GM19099 (cell line): ENCODE measurements around the gene PTPN14.

Experiments
- POLR2A ChIP-seq: IDR thresholded peaks from 3 replicates; pipeline ENCODE4 v1.6.1; 2011; ENCODE audit warnings: low read depth; ENCODE audit not compliant: insufficient read length; ENCODE audit errors: extremely low read depth

PTPN14 gene

GRCh38 chr1:214506972-214507431 is 44.4 kb downstream of the PTPN14 start:
- TF ChIP-seq POLR2A: no peak

- TF ChIP-seq POLR2A: no peak
Measured at GRCh38 chr1:214505134-214505533, 46.3 kb downstream of the PTPN14 start.

DNA sequence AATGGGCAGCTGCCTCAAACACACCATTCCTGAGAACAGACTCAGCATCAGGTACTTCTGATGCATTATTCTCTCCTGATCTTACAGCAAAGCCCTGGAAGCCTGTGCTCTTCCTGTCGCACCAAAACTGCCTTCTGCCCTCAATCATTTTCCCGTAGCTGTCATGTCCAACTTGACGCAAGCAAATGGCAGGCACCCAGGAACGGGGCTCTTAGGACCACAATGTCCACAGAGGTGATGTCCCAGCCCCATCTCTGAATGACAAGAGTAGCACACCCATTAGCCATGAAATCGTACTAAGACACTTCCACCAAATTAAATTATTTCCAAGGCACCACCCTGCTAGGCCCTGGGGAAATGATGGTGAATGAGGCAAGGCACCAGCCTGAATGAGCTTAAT is 47.1 kb downstream of the PTPN14 start:
- no peak for TF ChIP-seq POLR2A

DNA sequence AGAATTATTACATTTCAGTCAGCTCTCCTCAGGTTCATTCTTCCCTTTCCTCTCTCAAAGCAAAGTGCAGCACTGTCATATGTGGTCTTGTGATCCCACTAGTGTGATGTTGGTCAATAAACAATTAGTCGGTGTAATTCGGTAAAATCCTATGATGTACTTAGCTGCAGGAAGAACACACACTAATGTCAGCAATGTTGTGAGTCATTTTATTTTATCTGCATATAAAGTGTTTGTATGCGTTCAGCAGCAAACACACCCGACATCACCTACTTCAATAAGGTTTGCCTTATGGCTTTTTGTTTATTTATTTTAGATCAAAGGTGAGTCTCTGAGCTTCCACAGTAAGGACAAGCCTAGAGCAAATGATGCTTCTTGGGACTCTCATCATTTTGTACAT is 47.8 kb downstream of the PTPN14 start:
- TF ChIP-seq POLR2A: no peak

DNA sequence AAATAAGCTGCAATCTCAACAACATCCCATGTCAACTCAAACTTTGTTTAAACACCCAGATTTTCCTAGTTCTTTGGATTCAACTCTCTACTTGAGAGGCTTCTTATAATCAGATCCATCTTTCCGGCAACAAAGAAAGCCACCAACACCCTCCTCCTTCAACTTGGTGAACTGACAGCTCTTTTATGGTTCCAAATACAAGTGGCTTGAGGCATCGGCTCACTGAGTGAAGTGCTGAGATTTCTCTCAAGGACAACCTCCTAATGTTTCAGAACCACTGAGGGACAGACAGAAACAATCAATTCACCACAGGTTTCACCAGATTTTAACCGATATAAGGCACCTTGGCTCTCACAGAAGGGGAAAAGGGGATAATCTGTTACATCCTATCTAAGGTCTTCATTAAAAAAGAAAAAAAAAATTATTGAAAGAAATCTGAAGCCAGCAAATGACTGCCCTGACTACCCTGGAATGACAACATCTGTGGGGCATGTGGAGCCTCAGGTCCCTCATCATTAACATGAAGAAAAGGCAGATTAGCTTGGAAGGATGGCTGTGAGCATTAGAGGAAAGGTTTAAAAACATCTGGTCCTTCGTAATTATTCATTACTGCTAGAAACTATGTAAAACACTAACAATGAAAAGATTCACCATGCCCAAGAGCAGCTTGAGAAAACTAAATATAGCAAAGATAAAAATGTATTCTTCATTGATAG is 50.9 kb downstream of the PTPN14 start:
- TF ChIP-seq POLR2A: no peak

DNA sequence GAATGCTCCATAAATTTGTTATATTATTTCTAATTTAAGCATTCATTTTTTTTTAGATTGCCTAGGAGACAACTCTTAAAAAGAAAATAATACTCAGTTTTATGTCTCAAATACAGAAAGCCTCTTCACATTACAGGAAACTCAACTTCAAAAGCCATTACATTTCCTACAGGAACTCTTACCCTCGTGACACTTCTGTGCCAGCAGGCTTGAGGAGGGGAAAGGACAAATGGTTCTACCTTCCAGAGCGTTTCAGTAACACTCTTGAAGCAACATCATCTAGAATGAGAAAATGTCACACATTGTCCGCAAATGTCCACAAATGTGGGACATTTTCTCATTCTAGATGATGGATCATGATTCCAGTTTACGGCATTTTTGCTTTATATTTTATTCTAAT is 51.7 kb downstream of the PTPN14 start:
- no peak for TF ChIP-seq POLR2A

DNA sequence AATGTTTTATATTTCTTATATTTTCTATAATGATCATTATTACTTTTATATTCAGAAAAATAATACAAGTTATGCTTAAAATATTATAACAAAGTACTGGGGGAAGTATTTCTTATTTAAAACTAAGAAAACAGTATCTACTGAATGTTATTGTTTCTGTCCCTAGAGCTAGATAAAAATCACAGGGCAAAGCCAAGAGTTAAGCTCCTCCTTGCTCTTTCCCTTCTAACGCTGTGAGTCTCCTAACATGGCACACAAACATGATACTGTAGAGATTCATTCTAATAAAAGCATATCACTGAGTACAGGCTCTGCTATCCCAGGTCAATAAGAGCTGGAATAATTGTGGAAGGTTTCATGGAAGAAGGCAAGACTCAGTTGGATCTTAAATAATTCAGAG is 53.4 kb downstream of the PTPN14 start:
- TF ChIP-seq POLR2A: no peak

DNA sequence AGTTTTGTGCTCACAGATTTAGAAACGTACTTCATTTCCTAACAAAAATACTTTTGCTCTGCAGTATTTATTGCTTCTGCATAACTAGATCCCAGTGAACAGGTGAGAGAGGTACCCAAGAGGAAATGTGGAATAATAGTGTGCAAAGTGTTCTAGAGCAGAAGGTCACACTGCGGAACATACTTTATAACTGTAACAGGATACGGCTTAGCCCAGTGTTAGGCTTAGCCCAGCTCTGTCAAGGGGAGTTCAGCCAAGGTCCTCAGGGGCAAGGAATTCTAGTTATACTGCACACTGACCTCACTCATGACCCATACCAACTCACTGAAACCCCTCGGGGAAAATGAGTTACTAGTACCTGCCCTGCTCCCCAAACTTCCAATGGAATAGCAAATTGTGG is 55.3 kb downstream of the PTPN14 start:
- TF ChIP-seq POLR2A: no peak

DNA sequence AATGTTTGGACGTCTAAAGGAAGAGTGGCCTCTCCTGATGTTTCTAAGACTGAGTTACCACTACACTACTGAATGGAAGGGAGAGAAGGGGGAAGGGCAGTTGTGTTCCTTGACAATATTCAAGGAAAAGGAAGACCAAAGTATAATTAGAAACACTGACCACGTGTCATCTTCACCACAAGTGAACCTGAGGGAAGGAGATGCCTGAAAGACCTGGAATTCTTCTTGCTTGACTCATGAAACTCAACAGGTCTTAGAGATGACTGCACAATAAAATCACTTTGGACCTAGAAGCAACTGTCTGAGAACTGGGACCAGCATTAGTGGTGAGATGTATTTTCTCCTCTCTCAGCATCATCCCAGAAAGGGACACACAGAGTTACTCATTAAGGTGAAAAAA is 56.7 kb downstream of the PTPN14 start:
- no peak for TF ChIP-seq POLR2A

DNA sequence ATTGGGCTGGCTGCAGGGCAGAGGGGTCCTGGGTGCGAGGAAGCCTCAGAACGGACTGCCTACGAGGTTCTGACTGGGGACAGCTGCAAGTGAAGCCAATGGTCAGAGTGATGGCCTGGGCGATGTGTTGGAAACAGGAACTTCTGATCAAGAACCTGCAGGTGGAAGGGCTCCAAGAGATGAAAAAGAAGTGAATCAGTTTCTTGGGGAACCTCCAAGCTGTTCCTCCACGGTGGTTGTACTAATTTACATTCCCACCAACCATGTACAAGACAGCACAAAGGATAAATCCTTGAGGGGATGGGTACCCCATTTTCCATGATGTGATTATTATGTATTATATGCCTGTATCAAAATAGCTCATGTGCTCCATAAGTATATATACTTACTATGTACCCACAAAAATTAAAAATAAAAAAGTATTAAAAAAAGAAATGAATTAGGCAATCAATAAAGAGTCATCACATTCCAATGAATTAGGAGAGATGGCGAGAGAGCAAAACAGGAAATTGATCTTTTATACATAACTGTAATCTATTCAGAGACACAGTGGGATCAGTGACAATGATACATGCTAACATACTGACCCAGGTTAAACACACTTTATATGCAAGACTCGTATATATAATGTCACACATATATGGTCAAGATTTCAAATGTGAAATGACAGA is 58.1 kb downstream of the PTPN14 start:
- no peak for TF ChIP-seq POLR2A

DNA sequence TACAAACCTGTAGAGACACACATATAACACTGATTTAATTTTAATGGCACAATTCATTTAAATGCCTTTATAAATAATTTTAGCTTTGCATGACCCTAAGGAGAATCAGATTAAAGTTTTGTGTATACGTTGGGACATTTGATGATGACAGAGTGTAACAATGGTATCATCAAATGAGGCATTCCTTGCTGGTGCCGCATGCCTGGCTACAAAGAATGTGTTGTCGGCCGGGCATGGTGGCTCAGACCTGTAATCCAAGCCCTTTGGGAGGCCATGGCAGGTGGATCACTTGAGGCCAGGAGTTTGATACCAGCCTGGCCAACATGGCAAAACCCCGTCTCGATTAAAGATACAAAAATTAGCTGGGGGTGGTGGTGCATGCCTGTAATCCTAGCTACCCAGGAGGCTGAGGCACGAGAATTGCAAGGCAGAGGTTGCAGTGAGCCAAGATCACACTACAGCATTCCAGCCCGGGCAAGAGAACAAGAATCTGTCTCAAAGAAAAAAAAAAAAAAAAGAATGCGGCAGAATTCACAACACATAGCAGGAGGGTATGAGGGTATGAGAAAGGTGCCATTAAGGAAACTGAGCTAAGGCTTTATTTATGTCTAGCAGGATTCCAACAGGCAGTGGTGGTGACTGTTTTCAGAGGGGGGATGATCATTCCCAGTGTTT is 58.9 kb downstream of the PTPN14 start:
- no peak for TF ChIP-seq POLR2A

GRCh38 chr1:214491468-214492146 is 59.8 kb downstream of the PTPN14 start:
- TF ChIP-seq POLR2A: no peak

DNA sequence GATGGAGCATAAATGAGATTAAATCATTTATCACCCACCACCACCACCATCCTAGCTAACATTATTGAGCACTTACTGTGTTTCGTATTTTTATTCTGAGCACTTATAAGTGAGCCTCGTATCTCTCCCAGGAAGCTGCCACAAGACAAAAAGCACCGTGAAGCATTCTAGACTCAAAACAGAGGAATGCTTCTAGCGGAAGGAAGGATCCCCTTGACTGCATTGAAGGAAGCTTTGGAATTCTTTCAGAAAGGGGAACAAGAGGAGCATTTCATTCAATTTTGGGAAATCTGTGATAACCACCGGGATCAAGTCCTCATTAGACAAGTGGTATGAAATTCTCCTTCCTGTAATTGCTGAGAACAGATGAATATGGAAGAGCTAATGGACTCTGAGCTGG is 66.3 kb downstream of the PTPN14 start:
- no peak for TF ChIP-seq POLR2A

DNA sequence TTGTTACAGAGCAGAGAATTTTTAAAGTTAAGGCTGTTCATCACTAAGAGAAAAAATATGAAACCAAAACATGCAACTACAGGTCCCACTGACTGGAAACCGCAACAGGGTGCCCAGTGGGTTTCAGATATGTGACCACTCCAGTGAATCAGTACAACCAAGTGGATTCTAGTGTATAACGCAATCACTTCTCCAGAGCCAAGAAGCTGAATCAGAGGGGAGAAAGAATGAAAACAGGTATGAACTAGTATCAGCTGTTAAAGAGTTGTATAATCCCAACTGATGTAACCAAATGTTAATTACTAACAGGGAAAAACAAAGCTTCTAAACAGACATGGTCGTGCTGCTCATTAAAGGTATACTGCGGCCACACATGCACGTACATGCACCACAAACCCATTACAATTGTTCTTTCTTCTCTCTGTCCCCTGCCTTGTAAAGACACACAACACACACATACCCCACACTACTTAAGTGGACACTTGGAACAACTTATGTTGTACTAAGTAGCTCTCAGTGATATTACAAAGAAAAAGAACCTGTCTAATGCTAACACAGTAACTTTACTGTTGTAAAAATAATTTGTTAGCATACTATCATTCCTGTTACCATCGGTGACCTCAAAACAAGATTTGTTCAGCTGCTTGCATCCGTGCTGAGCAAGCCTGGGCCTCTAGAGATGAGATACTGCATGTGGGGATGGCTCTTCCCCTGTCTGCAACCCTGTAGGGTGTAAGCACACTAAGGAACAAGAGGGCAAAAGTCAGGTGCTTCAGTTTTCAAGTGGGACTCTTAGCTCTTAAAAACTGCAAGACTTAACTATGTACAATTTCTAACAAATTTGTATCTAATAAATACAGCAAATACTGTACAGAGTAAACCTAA is 74.2 kb downstream of the PTPN14 start:
- TF ChIP-seq POLR2A: no peak
